ENCODE results near the gene TCP11.

Gene TCP11

DNA sequence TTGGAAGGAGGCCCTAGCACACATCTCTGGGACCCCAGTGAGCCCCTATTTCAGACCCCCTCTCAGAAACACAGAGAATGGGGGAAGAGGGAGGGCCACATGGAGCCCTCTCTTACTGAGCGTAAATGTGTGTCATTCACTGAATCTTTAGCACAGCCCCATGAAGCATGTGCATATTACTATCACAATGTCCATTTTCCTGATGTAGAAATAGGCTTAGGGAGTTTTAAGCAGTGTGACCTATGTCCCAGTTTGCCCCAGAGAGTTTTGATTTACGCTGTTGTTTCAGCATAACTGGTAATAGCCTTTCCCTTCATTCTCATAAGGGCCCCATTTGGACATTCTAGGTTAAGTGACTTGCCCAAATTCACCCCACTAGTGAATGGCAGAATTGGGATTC is 25.0 kb upstream of the TCP11 start:
- no peak overlapping the region for H3K4me3 ChIP-seq (ENCODE audit: low read depth, low read length)
- TF ChIP-seq CTCF (IDR thresholded peaks at IDR 0.05; ENCODE audit: low read depth, low read length) (no peak), POLR2A (IDR thresholded peaks at IDR 0.05; ENCODE audit: extremely low read depth, insufficient read length) (no peak), MYC (IDR thresholded peaks at IDR 0.05; ENCODE audit: low read depth, low read length) (no peak)
- TF ChIP-seq, protein P1, sequence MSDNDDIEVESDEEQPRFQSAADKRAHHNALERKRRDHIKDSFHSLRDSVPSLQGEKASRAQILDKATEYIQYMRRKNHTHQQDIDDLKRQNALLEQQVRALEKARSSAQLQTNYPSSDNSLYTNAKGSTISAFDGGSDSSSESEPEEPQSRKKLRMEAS (IDR thresholded peaks at IDR 0.05; ENCODE audit: low read depth, low read length) = no peak
- no peak for DNase-seq (ENCODE audit: low read depth)

DNA sequence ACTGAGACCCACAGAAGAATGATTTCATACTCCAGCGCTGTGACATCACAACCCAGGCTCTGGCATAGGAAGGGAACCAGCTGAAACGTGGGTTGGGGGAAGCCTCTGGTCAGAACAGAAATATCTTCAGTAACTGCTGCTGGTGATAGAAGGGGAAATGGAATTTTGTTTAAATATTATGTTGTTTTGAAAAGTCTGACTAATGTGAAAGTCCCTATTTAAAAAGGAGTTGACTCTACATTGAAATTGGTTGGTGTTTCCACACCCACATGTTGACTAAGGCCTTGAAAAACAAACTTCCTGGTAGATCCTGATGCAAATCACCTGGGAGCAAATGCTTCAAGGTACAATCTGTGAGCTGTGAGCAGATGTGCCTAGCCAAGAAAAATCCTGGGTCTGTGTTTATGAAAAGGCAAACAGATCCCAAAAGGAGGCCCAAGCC is 24.5 kb upstream of the TCP11 start:
- no peak for DNase-seq (ENCODE audit: low read depth)
- no peak for TF ChIP-seq CTCF (IDR thresholded peaks at IDR 0.05; ENCODE audit: low read depth, low read length)
- TF ChIP-seq, protein P1 (IDR thresholded peaks at IDR 0.05; ENCODE audit: low read depth, low read length) = no peak
- no peak for TF ChIP-seq MYC (IDR thresholded peaks at IDR 0.05; ENCODE audit: low read depth, low read length)
- TF ChIP-seq POLR2A (IDR thresholded peaks at IDR 0.05; ENCODE audit: extremely low read depth, insufficient read length) = no peak
- no peak overlapping the region for H3K4me3 ChIP-seq (ENCODE audit: low read depth, low read length)

GRCh38 chr6:35164868-35165267 is 23.7 kb upstream of the TCP11 start:
- no peak for DNase-seq (ENCODE audit: low read depth)
- no peak overlapping the region for H3K4me3 ChIP-seq (ENCODE audit: low read depth, low read length)
- TF ChIP-seq, protein P1 (IDR thresholded peaks at IDR 0.05; ENCODE audit: low read depth, low read length) = no peak
- TF ChIP-seq CTCF (IDR thresholded peaks at IDR 0.05; ENCODE audit: low read depth, low read length) = no peak
- no peak for TF ChIP-seq MYC (IDR thresholded peaks at IDR 0.05; ENCODE audit: low read depth, low read length)
- TF ChIP-seq POLR2A (IDR thresholded peaks at IDR 0.05; ENCODE audit: extremely low read depth, insufficient read length) = no peak

- TF ChIP-seq CTCF (IDR thresholded peaks at IDR 0.05; ENCODE audit: low read depth, low read length) (no peak), POLR2A (IDR thresholded peaks at IDR 0.05; ENCODE audit: extremely low read depth, insufficient read length) (no peak), MYC (IDR thresholded peaks at IDR 0.05; ENCODE audit: low read depth, low read length) (no peak)
- TF ChIP-seq, protein P1 (IDR thresholded peaks at IDR 0.05; ENCODE audit: low read depth, low read length) = no peak
Observed at GRCh38 chr6:35164277-35164676, 23.1 kb upstream of the TCP11 start.

GRCh38 chr6:35163836-35164235 is 22.7 kb upstream of the TCP11 start:
- no peak overlapping the region for H3K4me3 ChIP-seq (ENCODE audit: low read depth, low read length)
- TF ChIP-seq, protein P1 (IDR thresholded peaks at IDR 0.05; ENCODE audit: low read depth, low read length) = no peak
- TF ChIP-seq POLR2A (IDR thresholded peaks at IDR 0.05; ENCODE audit: extremely low read depth, insufficient read length) (no peak), CTCF (IDR thresholded peaks at IDR 0.05; ENCODE audit: low read depth, low read length) (no peak)
- DNase-seq (ENCODE audit: low read depth) = no peak

More at GRCh38 chr6:35164277-35164676, 23.1 kb upstream of the TCP11 start:
- H3K4me3 ChIP-seq (ENCODE audit: low read depth, low read length) = no peak overlapping the region
- no peak for DNase-seq (ENCODE audit: low read depth)
